Activated CD4-positive, alpha-beta T cell treated with anti-CD3 and anti-CD28 coated beads, Interleukin-2, amount 50 U/mL, for 1 hour (primary cell): ENCODE data around the gene BTBD9.

ENCODE experiments used
- DNase-seq: peaks from one replicate; pipeline ENCODE4 v3.0.0-alpha.2; 2020

Gene BTBD9

GRCh38 chr6:38503960-38504682, 135.6 kb downstream of the BTBD9 start:
- no peak for DNase-seq

DNA sequence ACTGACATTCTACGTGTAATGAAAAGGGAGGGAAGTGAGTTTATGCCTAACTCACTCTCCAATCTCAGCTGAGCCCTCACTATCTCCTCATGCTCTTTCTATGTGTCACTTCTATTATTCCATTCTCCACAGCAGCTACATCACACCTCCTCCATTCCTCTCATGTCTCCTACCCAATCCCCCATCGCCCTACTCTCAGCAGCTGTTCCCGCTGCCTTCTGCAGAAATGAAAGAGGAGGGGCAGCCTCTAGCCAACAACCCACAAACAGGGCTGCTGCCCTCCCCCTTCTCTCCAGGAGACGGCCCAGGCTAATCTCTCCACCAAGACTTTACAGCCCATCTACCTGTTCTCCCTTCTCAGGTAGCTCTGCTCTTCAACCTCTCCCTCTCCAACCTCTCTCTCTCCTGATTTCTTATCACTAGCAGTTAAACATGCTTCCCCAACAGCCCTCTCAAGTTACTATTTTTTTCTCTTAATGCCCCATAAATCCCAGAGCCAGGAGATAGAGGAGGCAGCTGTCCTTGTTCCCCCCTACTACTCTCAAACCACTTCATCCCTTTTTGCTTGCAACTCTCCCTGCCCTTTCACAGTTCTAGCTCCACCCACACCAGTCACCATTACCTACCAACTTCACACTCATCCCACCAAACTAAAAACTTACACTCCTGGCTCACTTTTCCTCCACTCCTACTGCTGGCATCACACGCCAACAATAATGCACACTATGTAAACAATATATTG, 136.5 kb downstream of the BTBD9 start:
- DNase-seq, result no peak

DNA sequence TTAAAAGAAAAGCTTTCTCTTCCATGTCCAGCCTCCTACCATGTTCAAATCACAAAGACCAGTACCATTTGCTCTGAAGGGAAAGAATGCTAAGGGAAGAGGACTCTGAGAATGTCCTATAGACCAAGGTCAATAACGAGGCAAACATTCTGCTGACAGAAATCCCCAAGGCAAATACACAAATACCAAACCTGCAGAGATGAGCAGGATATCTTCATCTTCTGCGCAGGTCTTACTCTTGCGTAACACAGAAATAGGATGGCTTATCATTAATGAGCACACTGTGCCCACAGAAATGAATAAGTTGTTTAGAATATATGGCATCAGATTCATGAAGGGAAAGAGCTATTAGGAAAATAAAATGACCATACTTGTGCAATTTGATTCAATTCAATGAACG, 137.3 kb downstream of the BTBD9 start:
- no peak for DNase-seq

DNA sequence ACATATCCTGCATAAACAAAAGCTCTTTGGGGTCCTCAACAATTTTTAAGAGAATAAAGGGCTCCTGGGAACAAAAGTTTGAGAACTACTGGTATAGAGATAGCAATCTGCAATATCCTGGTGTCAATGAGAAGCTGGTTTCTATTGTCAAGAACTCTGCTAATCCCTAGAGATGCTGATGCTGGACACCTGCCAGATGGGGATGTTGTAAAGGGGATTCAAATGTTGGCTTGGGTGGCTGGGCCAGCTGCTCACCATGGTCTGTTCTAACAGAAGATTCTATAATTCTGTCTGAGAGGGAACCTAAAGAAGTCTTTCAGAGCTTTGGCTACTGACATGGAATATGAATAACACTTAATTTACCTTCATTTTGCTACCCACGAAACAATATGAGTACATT, 137.8 kb downstream of the BTBD9 start:
- DNase-seq, result no peak

- DNase-seq, result no peak
These were observed 140.1 kb downstream of the BTBD9 start for GRCh38 chr6:38499529-38500096.

DNA sequence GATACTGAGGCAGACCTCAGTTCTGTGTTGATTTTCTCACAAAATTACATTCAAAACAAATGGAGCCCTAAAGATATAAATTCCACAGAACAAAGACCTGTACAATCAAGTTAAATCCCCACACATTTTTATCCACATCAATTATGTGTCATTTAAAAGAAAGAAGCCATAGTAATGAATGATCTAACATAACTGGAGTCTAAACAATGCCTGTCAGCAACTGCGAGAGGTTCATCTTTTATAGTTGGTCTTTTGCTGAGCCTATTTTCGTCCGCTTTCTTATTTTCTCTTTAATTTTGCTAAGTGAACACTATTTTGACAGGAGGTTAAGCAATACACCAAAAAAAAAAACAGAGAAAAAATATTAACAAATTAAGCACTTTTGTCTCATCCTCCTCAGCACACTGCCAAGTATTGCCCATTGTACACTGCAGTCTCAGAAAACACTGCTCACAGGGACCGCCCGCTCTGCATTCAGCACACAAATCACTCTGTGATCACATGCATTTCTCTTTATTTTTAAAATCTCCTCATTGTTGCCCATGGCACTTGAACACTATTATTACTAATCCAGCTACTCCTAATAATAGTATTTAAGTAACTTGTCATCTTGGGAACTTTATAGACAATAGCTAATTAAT, 140.8 kb downstream of the BTBD9 start:
- DNase-seq, result no peak

- no peak for DNase-seq
These were observed 141.6 kb downstream of the BTBD9 start for GRCh38 chr6:38498085-38498484.

- DNase-seq, result no peak
These were observed 142.2 kb downstream of the BTBD9 start for GRCh38 chr6:38497546-38497945.

DNA sequence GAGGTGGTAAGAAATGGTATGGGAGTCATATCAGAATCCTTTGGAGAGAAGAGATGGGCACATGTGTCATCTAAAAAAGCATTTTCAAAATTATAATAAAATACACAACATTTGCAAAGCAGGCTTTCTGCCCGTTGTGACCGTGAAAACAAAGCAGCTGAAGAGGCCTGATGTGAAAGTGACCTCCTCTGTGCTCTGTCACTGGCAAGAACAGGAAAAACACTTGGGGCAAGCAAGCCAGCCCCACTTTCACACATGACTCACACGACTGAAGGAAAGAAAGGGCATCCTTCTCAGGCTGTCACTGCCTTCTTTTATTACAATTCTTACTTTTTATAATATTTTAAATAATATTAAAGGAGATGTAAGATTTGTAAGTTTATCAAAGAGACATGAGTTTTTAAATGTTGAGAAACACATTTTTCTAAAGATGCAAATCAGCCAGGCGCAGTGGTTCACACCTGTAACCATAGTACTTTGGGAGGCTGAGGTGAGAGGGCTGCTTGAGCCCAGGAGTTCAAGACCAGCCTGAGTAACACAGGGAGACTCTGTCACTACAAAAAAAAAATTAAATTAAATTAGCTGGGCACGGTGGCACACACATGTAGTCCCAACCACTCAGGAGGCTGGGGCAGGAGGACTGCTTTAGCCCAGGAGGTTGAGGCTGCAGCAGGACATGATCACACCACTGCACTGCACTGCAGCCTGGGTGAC, 143.7 kb downstream of the BTBD9 start:
- no peak for DNase-seq

GRCh38 chr6:38495518-38495917, 144.2 kb downstream of the BTBD9 start:
- DNase-seq, result no peak

DNA sequence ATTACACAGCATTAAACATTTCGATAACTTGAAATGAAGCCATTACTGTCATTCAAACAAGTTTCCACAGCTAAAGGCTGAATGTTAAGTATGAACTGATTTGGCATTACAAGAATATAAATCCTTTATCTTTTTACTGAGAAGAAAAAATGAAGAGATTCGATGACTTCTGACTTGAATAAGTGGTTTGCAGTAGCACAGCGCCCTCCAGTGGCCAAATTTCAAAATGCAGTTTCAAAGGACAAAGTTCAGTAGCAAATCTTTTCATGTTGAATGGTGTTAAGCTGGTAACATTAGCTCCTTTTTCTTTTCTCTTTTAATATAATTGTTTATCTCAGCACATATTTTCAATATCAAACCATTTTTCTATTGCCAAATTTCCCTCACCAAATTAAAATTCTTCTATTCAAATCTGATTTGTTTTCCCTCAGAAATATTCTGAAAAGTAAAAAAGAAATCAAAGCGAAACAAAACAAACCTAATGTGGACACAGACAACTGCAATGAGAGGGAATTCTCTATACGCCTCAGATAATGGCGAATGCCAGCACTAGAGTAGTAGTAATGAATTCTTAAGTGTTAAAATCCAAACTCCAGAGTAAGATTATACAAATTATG, 145.7 kb downstream of the BTBD9 start:
- DNase-seq, result peak; percentile 81

- DNase-seq, result no peak
These were observed 147.7 kb downstream of the BTBD9 start for GRCh38 chr6:38492031-38492430.

GRCh38 chr6:38489951-38490350, 149.8 kb downstream of the BTBD9 start:
- no peak for DNase-seq

DNA sequence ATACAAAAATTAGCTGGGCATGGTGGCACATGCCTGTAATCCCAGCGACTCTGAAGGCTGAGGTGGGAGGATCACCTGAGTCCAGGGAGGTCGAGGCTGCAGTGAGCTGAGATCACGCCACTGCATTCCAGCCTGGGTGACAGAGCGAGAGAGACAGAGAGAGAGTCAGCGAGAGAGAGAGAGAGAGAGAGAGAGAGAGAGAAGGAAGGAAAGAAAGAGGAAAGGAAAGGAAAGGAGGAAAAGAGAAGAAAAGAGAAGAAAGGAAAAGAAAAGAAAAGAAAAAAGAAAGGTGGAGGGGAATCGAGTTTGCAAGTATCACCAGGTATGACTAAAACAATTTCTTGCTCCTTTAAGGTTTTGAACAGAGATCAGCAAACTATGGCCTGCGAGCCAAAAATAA, 152.3 kb downstream of the BTBD9 start:
- DNase-seq, result no peak

GRCh38 chr6:38485488-38485887, 154.2 kb downstream of the BTBD9 start:
- no peak for DNase-seq

DNA sequence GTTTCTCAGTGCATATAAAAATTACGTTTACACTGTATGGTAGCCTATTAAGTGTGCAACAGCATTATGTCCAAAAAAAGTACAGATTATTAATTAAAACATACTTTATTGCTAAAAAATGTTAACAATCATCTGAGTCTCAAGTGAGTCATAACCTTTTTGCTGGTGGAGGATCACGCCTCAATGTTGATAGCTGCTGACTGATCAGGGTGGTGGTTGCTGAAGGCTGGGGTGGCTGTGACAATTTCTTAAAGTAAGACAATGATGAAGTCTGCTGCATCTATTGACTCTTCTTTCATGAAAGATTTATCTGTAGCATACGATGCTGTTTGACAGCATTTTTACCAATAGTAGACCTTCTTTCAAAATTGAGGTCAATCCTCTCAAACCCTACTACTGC, 155.1 kb downstream of the BTBD9 start:
- DNase-seq, result no peak

DNA sequence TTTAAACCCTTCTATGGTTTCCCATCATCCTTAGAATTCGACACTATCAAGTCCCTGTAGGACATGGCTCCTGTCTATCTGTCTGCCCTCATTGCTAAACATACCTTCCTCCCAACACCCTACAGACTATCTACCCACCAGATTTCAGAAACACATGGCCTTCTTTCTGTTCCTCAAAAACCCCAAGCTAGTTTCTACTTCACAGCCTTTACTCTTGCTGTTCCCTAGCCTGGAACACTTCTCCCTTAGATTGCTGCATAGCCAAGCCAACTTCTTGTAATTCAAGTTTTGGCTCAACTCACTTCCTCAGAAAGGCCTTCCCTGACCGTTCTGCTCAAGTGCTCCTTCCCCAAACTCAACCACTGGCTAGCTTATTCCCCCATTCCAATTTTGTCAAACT, 156.2 kb downstream of the BTBD9 start:
- DNase-seq, result no peak

DNA sequence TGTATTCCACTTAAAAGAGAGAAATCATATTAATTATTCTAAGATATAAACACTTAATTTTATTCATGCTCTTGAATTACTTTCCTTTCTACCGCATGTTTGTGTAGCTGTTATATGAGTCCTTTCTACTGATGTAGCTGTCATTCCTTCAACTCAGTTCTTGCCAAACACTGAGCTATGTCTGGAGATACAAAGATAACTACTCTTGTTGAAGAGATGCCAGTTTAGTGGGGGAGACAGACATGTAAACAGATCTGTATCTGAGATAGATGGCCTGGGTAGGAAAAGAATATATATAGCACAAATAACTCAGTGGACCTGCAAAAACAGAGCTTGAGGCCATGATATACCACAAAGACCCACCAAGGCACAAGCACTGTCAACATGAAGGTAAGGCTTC, 157.3 kb downstream of the BTBD9 start:
- DNase-seq, result no peak

GRCh38 chr6:38481851-38482250, 157.9 kb downstream of the BTBD9 start:
- DNase-seq, result no peak

GRCh38 chr6:38481211-38481836, 158.4 kb downstream of the BTBD9 start:
- DNase-seq, result no peak

- no peak for DNase-seq
These were observed 159.7 kb downstream of the BTBD9 start for GRCh38 chr6:38480036-38480435.

GRCh38 chr6:38479331-38479730, 160.4 kb downstream of the BTBD9 start:
- no peak for DNase-seq
